ENCODE measurements around the gene CASD1. TPM values are rescaled to one million over a fixed set of nuclear protein-coding genes. Genes with fewer than 3 reads are reported as not detected.
A peak's percentile ranks its signal among the peaks of the same experiment; 100 is the strongest.

CASD1 gene
- total and polyA plus RNA-seq, 9 donors, result 42.8 to 63.7 (median 47.4) TPM

GRCh38 chr7:94483843-94484242 lies 25.8 kb upstream of the CASD1 start:
- Histone ChIP-seq H3K4me3 (ENCODE audit: low read length) (no peak overlapping the region), H3K27ac (ENCODE audit: low read length) (no peak overlapping the region), H3K27me3 (ENCODE audit: control insufficient read depth, insufficient read depth, low read length) (no peaks in the 10 kb centered on the region), H3K36me3 (ENCODE audit: control insufficient read depth, insufficient read depth, low read length) (no peaks in the 10 kb centered on the region), H3K4me1 (ENCODE audit: control insufficient read depth, insufficient read depth, low read length) (no peaks in the 10 kb centered on the region), H3K9me3 (replicated peaks; ENCODE audit: control insufficient read depth, low read depth, low read length) (no peaks in the 10 kb centered on the region)
- DNase-seq, result no peak
- 100% methylated on average over 2 of the region's 2 CpGs for WGBS (ENCODE audit: insufficient coverage)

DNA sequence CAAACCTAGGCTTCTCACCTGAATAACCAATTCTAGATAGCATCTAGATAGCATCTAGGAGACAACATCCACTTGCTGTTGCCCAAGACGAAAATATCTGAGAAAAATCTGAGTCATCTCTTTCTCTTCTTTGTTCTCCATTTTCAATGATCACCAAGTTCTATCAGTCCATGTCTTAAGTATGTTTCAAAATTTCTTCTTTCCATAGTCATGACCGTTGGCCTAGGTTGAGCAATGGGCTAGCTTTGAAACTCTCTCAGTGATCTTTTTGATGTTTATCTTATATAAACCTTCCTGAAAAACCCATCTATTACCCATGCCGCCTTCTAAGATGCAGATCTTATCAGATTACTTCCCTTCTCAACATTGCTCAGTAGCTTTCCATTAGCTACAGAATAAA lies 23.4 kb upstream of the CASD1 start:
- DNase-seq, result no peak
- H3K36me3 ChIP-seq (ENCODE audit: control insufficient read depth, insufficient read depth, low read length), result no peaks in the 10 kb centered on the region
- H3K27ac ChIP-seq (ENCODE audit: low read length), result no peak overlapping the region
- no peaks in the 10 kb centered on the region for H3K4me1 ChIP-seq (ENCODE audit: control insufficient read depth, insufficient read depth, low read length)
- no CpG with 5 or more reads among the region's 3 CpGs for WGBS (ENCODE audit: insufficient coverage)
- no peaks in the 10 kb centered on the region for H3K27me3 ChIP-seq (ENCODE audit: control insufficient read depth, insufficient read depth, low read length)
- H3K9me3 ChIP-seq (replicated peaks; ENCODE audit: control insufficient read depth, low read depth, low read length), result no peaks in the 10 kb centered on the region
- no peak overlapping the region for H3K4me3 ChIP-seq (ENCODE audit: low read length)

- WGBS (ENCODE audit: insufficient coverage), result no CpG with 5 or more reads among the region's 3 CpGs
- Histone ChIP-seq H3K9me3 (replicated peaks; ENCODE audit: control insufficient read depth, low read depth, low read length) (peaks cover 2% of the 10 kb centered on the region), H3K4me3 (ENCODE audit: low read length) (no peak overlapping the region), H3K27ac (ENCODE audit: low read length) (no peak overlapping the region), H3K27me3 (ENCODE audit: control insufficient read depth, insufficient read depth, low read length) (no peaks in the 10 kb centered on the region), H3K36me3 (ENCODE audit: control insufficient read depth, insufficient read depth, low read length) (no peaks in the 10 kb centered on the region), H3K4me1 (ENCODE audit: control insufficient read depth, insufficient read depth, low read length) (no peaks in the 10 kb centered on the region)
- DNase-seq, result no peak
These were observed 18.2 kb upstream of the CASD1 start for GRCh38 chr7:94491410-94491809.

- no peak for DNase-seq
- no peaks in the 10 kb centered on the region for H3K36me3 ChIP-seq (ENCODE audit: control insufficient read depth, insufficient read depth, low read length)
- H3K4me1 ChIP-seq (ENCODE audit: control insufficient read depth, insufficient read depth, low read length), result no peaks in the 10 kb centered on the region
- WGBS (ENCODE audit: insufficient coverage), result no CpG with 5 or more reads among the region's 2 CpGs
- no peak overlapping the region for H3K27ac ChIP-seq (ENCODE audit: low read length)
- no peak overlapping the region for H3K4me3 ChIP-seq (ENCODE audit: low read length)
- H3K9me3 ChIP-seq (replicated peaks; ENCODE audit: control insufficient read depth, low read depth, low read length), result peaks cover 11% of the 10 kb centered on the region
- no peaks in the 10 kb centered on the region for H3K27me3 ChIP-seq (ENCODE audit: control insufficient read depth, insufficient read depth, low read length)
These were observed 17.0 kb upstream of the CASD1 start for GRCh38 chr7:94492601-94493000.

- Histone ChIP-seq H3K36me3 (ENCODE audit: control insufficient read depth, insufficient read depth, low read length) (no peaks in the 10 kb centered on the region), H3K9me3 (replicated peaks; ENCODE audit: control insufficient read depth, low read depth, low read length) (peaks cover 9% of the 10 kb centered on the region), H3K27me3 (ENCODE audit: control insufficient read depth, insufficient read depth, low read length) (no peaks in the 10 kb centered on the region), H3K27ac (ENCODE audit: low read length) (no peak overlapping the region), H3K4me1 (ENCODE audit: control insufficient read depth, insufficient read depth, low read length) (no peaks in the 10 kb centered on the region), H3K4me3 (ENCODE audit: low read length) (no peak overlapping the region)
- no CpG with 5 or more reads among the region's 2 CpGs for WGBS (ENCODE audit: insufficient coverage)
- no peak for DNase-seq
These were observed 11.5 kb upstream of the CASD1 start for GRCh38 chr7:94497874-94498670.

- Histone ChIP-seq H3K9me3 (replicated peaks; ENCODE audit: control insufficient read depth, low read depth, low read length) (peaks cover 9% of the 10 kb centered on the region), H3K4me1 (ENCODE audit: control insufficient read depth, insufficient read depth, low read length) (no peaks in the 10 kb centered on the region), H3K27me3 (ENCODE audit: control insufficient read depth, insufficient read depth, low read length) (no peaks in the 10 kb centered on the region), H3K36me3 (ENCODE audit: control insufficient read depth, insufficient read depth, low read length) (no peaks in the 10 kb centered on the region), H3K4me3 (ENCODE audit: low read length) (no peak overlapping the region), H3K27ac (ENCODE audit: low read length) (no peak overlapping the region)
- no peak for DNase-seq
- WGBS (ENCODE audit: insufficient coverage), result 100% methylated on average over 1 of the region's 2 CpGs
These were observed 10.7 kb upstream of the CASD1 start for GRCh38 chr7:94498918-94499317.

GRCh38 chr7:94507462-94507861 lies 2.1 kb upstream of the CASD1 start:
- Histone ChIP-seq H3K9me3 (replicated peaks; ENCODE audit: control insufficient read depth, low read depth, low read length) (no peaks in the 10 kb centered on the region), H3K27ac (ENCODE audit: low read length) (no peak overlapping the region), H3K4me3 (ENCODE audit: low read length) (no peak overlapping the region), H3K4me1 (ENCODE audit: control insufficient read depth, insufficient read depth, low read length) (peaks cover 17% of the 10 kb centered on the region), H3K36me3 (ENCODE audit: control insufficient read depth, insufficient read depth, low read length) (no peaks in the 10 kb centered on the region), H3K27me3 (ENCODE audit: control insufficient read depth, insufficient read depth, low read length) (no peaks in the 10 kb centered on the region)
- no peak for DNase-seq
- 80% methylated on average over 1 of the region's 1 CpG for WGBS (ENCODE audit: insufficient coverage)

DNA sequence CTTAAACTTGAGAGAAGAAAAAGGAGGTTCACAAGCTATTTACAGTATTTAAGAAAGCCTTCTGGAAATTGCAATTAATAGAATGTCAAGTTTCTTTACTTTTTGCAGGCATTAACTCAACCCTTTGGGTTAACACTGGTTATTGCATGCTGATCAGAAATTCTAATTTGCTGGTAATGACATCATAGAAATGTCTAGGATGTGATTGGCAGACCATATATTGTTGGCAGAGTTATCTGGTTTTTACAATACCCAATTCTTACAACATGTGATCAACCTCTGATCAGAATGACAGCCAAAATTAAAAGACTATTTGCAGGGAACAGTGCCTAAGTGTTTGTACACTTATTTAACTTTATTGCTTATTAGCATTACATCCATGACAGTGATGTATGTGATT lies 1.6 kb upstream of the CASD1 start:
- no peaks in the 10 kb centered on the region for H3K9me3 ChIP-seq (replicated peaks; ENCODE audit: control insufficient read depth, low read depth, low read length)
- no peak for DNase-seq
- H3K36me3 ChIP-seq (ENCODE audit: control insufficient read depth, insufficient read depth, low read length), result no peaks in the 10 kb centered on the region
- H3K4me1 ChIP-seq (ENCODE audit: control insufficient read depth, insufficient read depth, low read length), result peaks cover 18% of the 10 kb centered on the region
- H3K27ac ChIP-seq (ENCODE audit: low read length), result no peak overlapping the region
- no peak overlapping the region for H3K4me3 ChIP-seq (ENCODE audit: low read length)
- H3K27me3 ChIP-seq (ENCODE audit: control insufficient read depth, insufficient read depth, low read length), result no peaks in the 10 kb centered on the region

- H3K4me3 ChIP-seq (ENCODE audit: low read length), result peak overlapping the region; percentile 85
- H3K4me1 ChIP-seq (ENCODE audit: control insufficient read depth, insufficient read depth, low read length), result peaks cover 20% of the 10 kb centered on the region
- peak overlapping the region; percentile 98 for H3K27ac ChIP-seq (ENCODE audit: low read length)
- H3K36me3 ChIP-seq (ENCODE audit: control insufficient read depth, insufficient read depth, low read length), result no peaks in the 10 kb centered on the region
- no peaks in the 10 kb centered on the region for H3K9me3 ChIP-seq (replicated peaks; ENCODE audit: control insufficient read depth, low read depth, low read length)
- H3K27me3 ChIP-seq (ENCODE audit: control insufficient read depth, insufficient read depth, low read length), result no peaks in the 10 kb centered on the region
- peak; percentile 89 for DNase-seq
- under 1% methylated on average over 74 of the region's 75 CpGs for WGBS (ENCODE audit: insufficient coverage)
These were observed 425 bp downstream of the CASD1 start for GRCh38 chr7:94509887-94510581.

GRCh38 chr7:94510582-94511496 lies 1.2 kb downstream of the CASD1 start:
- Histone ChIP-seq H3K27ac (ENCODE audit: low read length) (peak overlapping the region; percentile 98), H3K4me3 (ENCODE audit: low read length) (peak overlapping the region; percentile 85), H3K27me3 (ENCODE audit: control insufficient read depth, insufficient read depth, low read length) (no peaks in the 10 kb centered on the region), H3K4me1 (ENCODE audit: control insufficient read depth, insufficient read depth, low read length) (peaks cover 20% of the 10 kb centered on the region), H3K9me3 (replicated peaks; ENCODE audit: control insufficient read depth, low read depth, low read length) (no peaks in the 10 kb centered on the region), H3K36me3 (ENCODE audit: control insufficient read depth, insufficient read depth, low read length) (no peaks in the 10 kb centered on the region)
- WGBS (ENCODE audit: insufficient coverage), result 2% methylated on average over 12 of the region's 16 CpGs
- DNase-seq, result peak; percentile 87
